ENCODE measurements around the gene SH2B2.

GRCh38 chr7:102323914-102324195 lies 37.2 kb downstream of the SH2B2 start:
- no peak for TF ChIP-seq CTCF (conservative IDR thresholded peaks at IDR 0.05)
- TF ChIP-seq EZH2 (IDR thresholded peaks at IDR 0.05; ENCODE audit: low read depth): no peak

All from PC-9 (cell line).